ENCODE data around the gene STAMBPL1. TPM values are rescaled to one million over a fixed set of nuclear protein-coding genes. Genes with fewer than 3 reads are reported as not detected.
"Not testable (repeated sequence)": the region's sequence is repeated elsewhere in the genome, so short reads cannot be mapped to it uniquely, and the experiment has no call there.

STAMBPL1 gene
- total and polyA plus RNA-seq, 5 donors from 2014 or later, result 12.2 to 40.5 (median 14.7) TPM

DNA sequence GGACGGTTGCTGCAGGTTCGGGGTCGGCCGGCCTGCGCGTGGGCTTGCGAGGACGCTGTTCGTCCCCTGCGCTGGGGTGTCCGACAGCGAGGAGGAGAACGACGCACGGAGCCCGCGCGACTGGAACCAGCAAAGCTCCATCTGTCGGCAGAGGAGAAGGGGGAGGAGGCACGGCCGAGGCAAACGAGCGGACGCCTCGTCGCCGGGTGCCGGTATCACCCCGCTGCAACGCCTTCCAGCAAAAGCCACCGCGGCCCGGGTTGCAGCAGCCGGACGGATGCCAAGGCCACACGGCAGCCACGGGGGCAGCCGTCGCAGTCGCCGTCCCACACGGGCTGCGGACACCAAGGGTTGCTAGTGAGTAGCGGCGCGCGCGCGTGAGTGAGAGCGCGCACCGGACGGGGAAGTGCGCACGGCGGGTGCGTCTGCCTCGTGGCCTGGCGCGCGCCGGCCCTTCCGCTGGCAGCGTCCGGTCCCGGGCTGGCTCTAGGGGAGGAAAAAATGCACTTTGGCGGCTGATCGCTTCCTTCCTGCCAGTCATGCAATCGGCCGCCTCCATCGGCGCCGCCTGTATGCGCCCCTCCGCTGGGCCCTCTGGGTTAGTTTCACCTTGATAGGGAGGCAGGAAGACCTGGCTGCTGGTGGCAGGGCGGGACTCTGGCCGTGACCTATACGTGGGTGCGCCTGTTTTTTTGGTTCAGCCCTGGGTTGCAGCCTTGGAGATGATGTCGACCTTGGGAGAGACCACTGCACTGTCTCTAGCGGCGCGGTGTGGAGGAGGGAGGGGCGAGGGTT is 434 bp downstream of the STAMBPL1 start:
- Mint-ChIP-seq H3K27ac (peak overlapping the region; percentile 97 to 99 (median 98)), H3K36me3 (no peaks in the 10 kb centered on the region), H3K9me3 (no peaks in the 10 kb centered on the region), H3K4me1 (peaks cover 30 to 68% (median 52%) of the 10 kb centered on the region in 4 donors), H3K4me3 (peak overlapping the region; percentile 97 to 100 (median 99)), H3K27me3 (peaks cover 5% of the 10 kb centered on the region)
- peak overlapping the region; percentile 88 for H3K27ac ChIP-seq (ENCODE audit: insufficient read depth, low read length, poor library complexity, severe bottlenecking)
- no peaks in the 10 kb centered on the region for H3K27me3 ChIP-seq (ENCODE audit: control insufficient read depth, insufficient read depth, low read length)
- no peaks in the 10 kb centered on the region for H3K36me3 ChIP-seq (ENCODE audit: control insufficient read depth, insufficient read depth, low read length)
- no peaks in the 10 kb centered on the region for H3K9me3 ChIP-seq (ENCODE audit: control insufficient read depth in 2 of 2, low read length in 2 of 2)
- H3K4me3 ChIP-seq (ENCODE audit: low read depth, low read length), result peak overlapping the region; percentile 96
- DNase-seq (peak; percentile 55 to 91 (median 80)), ATAC-seq (ENCODE audit: low read depth in 2 of 2) (peak; percentile 67 to 69)
- peaks cover 49% of the 10 kb centered on the region for H3K4me1 ChIP-seq (ENCODE audit: control insufficient read depth, insufficient read depth, low read length, poor library complexity, severe bottlenecking)

DNA sequence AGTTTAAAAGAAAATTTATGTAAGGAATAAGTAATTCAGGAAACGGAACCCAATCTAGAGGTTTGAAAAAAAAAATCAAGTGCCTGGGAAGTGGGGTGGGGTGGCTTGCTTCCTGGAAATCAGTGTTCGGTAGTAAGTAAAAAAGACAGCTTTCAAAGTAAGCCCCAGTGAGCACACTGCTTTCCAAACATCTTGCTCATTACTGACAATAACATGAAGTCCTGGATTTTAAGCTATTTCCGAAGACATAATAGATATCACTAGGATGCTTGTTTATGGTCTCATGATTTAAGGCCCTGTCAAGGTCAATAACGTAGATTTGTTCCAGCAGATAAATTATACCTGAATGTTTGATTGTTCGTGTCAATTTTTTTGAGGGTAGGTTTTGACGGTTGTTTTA is 1.3 kb downstream of the STAMBPL1 start:
- peaks cover 34 to 77% (median 59%) of the 10 kb centered on the region in 4 donors for H3K4me1 Mint-ChIP-seq
- peaks cover 57% of the 10 kb centered on the region for H3K4me1 ChIP-seq (ENCODE audit: control insufficient read depth, insufficient read depth, low read length, poor library complexity, severe bottlenecking)
- H3K27me3 ChIP-seq (ENCODE audit: control insufficient read depth, insufficient read depth, low read length), result no peaks in the 10 kb centered on the region

GRCh38 chr10:88881922-88882645 is 2.0 kb downstream of the STAMBPL1 start:
- ATAC-seq (ENCODE audit: low read depth in 2 of 2) (no peak), DNase-seq (no peak)
- H3K27ac Mint-ChIP-seq, result peak overlapping the region; percentile 17 to 99 (median 98)
- H3K27me3 ChIP-seq (ENCODE audit: control insufficient read depth, insufficient read depth, low read length), result no peaks in the 10 kb centered on the region
- no peaks in the 10 kb centered on the region for H3K36me3 ChIP-seq (ENCODE audit: control insufficient read depth, insufficient read depth, low read length)
- peak overlapping the region; percentile 97 to 100 (median 99) for H3K4me3 Mint-ChIP-seq
- peak overlapping the region; percentile 88 for H3K27ac ChIP-seq (ENCODE audit: insufficient read depth, low read length, poor library complexity, severe bottlenecking)
- H3K36me3 Mint-ChIP-seq, result no peaks in the 10 kb centered on the region
- H3K4me1 ChIP-seq (ENCODE audit: control insufficient read depth, insufficient read depth, low read length, poor library complexity, severe bottlenecking), result peaks cover 65% of the 10 kb centered on the region
- peaks cover 5% of the 10 kb centered on the region for H3K27me3 Mint-ChIP-seq
- H3K4me1 Mint-ChIP-seq, result peaks cover 34 to 82% (median 64%) of the 10 kb centered on the region in 4 donors
- H3K9me3 Mint-ChIP-seq, result no peaks in the 10 kb centered on the region
- peak overlapping the region; percentile 96 for H3K4me3 ChIP-seq (ENCODE audit: low read depth, low read length)
- no peaks in the 10 kb centered on the region for H3K9me3 ChIP-seq (ENCODE audit: control insufficient read depth in 2 of 2, low read length in 2 of 2)

More for the DNA sequence above, 1.3 kb downstream of the STAMBPL1 start:
- ATAC-seq (ENCODE audit: low read depth in 2 of 2) (no peak), DNase-seq (peak in 1 of 3 donors; percentile 77)
- H3K4me3 ChIP-seq (ENCODE audit: low read depth, low read length), result peak overlapping the region; percentile 96
- Mint-ChIP-seq H3K27me3 (peaks cover 5% of the 10 kb centered on the region), H3K9me3 (no peaks in the 10 kb centered on the region), H3K27ac (peak overlapping the region; percentile 97 to 99 (median 98)), H3K4me3 (peak overlapping the region; percentile 97 to 100 (median 99)), H3K36me3 (no peaks in the 10 kb centered on the region)
- no peaks in the 10 kb centered on the region for H3K9me3 ChIP-seq (ENCODE audit: control insufficient read depth in 2 of 2, low read length in 2 of 2)
- peak overlapping the region; percentile 88 for H3K27ac ChIP-seq (ENCODE audit: insufficient read depth, low read length, poor library complexity, severe bottlenecking)
- no peaks in the 10 kb centered on the region for H3K36me3 ChIP-seq (ENCODE audit: control insufficient read depth, insufficient read depth, low read length)

DNA sequence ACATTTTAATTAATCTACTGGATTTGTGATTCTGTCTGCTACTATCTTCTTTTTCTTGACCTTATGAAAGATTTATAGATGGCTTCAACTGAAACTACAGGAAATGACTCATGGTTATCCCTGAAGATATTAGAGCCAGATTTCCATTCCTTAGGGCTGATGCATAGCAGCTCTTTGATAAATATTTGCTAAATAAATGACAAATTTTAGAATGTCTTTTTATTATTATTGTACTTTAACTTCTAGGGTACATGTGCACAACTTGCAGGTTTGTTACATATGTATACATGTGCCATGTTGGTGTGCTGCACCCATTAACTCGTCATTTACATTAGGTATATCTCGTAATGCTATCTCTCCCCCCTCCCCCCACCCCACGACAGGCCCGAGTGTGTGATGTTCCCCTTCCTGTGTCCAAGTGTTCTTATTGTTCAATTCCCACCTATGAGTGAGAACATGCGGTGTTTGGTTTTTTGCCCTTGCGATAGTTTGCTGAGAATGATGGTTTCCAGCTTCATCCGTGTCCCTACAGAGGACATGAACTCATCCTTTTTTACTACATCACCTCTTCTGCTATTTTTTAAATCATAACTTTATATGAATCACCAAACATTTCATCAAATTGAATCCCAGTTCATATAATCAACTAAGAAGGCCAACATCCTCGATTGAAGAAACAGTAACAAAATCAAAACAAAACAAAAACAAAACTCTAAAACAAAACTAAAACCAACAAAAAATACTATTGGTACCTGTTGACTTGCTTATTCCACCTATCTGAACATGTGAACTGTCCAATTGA is 2.8 kb downstream of the STAMBPL1 start:
- ATAC-seq (ENCODE audit: low read depth in 2 of 2); H3K9me3 Mint-ChIP-seq; H3K27me3 ChIP-seq (ENCODE audit: control insufficient read depth, insufficient read depth, low read length); H3K36me3 Mint-ChIP-seq; H3K36me3 ChIP-seq (ENCODE audit: control insufficient read depth, insufficient read depth, low read length); H3K9me3 ChIP-seq (ENCODE audit: control insufficient read depth in 2 of 2, low read length in 2 of 2); H3K27me3 Mint-ChIP-seq: not testable (repeated sequence)
- Histone ChIP-seq H3K27ac (ENCODE audit: insufficient read depth, low read length, poor library complexity, severe bottlenecking) (peak overlapping the region; percentile 88), H3K4me1 (ENCODE audit: control insufficient read depth, insufficient read depth, low read length, poor library complexity, severe bottlenecking) (peaks cover 73% of the 10 kb centered on the region), H3K4me3 (ENCODE audit: low read depth, low read length) (peak overlapping the region; percentile 96)
- peak in 1 of 3 donors; percentile 36 for DNase-seq
- H3K4me3 Mint-ChIP-seq, result peak overlapping the region; percentile 97 to 100 (median 99)
- H3K4me1 Mint-ChIP-seq, result peaks cover 36 to 88% (median 68%) of the 10 kb centered on the region in 4 donors
- H3K27ac Mint-ChIP-seq, result peak overlapping the region; percentile 74 to 99 (median 98)

- no peaks in the 10 kb centered on the region for H3K36me3 Mint-ChIP-seq
- Histone ChIP-seq H3K4me1 (ENCODE audit: control insufficient read depth, insufficient read depth, low read length, poor library complexity, severe bottlenecking) (peaks cover 78% of the 10 kb centered on the region), H3K27me3 (ENCODE audit: control insufficient read depth, insufficient read depth, low read length) (no peaks in the 10 kb centered on the region), H3K9me3 (ENCODE audit: control insufficient read depth in 2 of 2, low read length in 2 of 2) (no peaks in the 10 kb centered on the region), H3K36me3 (ENCODE audit: control insufficient read depth, insufficient read depth, low read length) (no peaks in the 10 kb centered on the region), H3K27ac (ENCODE audit: insufficient read depth, low read length, poor library complexity, severe bottlenecking) (peak overlapping the region; percentile 88), H3K4me3 (ENCODE audit: low read depth, low read length) (peak overlapping the region; percentile 84)
- peaks cover 37 to 88% (median 71%) of the 10 kb centered on the region in 4 donors for H3K4me1 Mint-ChIP-seq
- H3K9me3 Mint-ChIP-seq, result no peaks in the 10 kb centered on the region
- ATAC-seq (ENCODE audit: low read depth in 2 of 2) (no peak), DNase-seq (peak in 1 of 3 donors; percentile 58)
- H3K27ac Mint-ChIP-seq, result peak overlapping the region; percentile 74 to 99 (median 98)
- peak overlapping the region; percentile 97 to 100 (median 99) for H3K4me3 Mint-ChIP-seq
- H3K27me3 Mint-ChIP-seq, result peaks cover 5% of the 10 kb centered on the region
Observed at GRCh38 chr10:88883448-88883809, 3.4 kb downstream of the STAMBPL1 start.

GRCh38 chr10:88886557-88886956 is 6.5 kb downstream of the STAMBPL1 start:
- H3K36me3 Mint-ChIP-seq, result peaks cover 4% of the 10 kb centered on the region
- H3K4me3 Mint-ChIP-seq, result peak overlapping the region in 3 of 4 donors; percentile 47 to 100 (median 51)
- peak overlapping the region in 1 of 3 donors; percentile 98 for H3K27ac Mint-ChIP-seq
- Histone ChIP-seq H3K4me1 (ENCODE audit: control insufficient read depth, insufficient read depth, low read length, poor library complexity, severe bottlenecking) (peaks cover 72% of the 10 kb centered on the region), H3K27me3 (ENCODE audit: control insufficient read depth, insufficient read depth, low read length) (no peaks in the 10 kb centered on the region), H3K36me3 (ENCODE audit: control insufficient read depth, insufficient read depth, low read length) (no peaks in the 10 kb centered on the region), H3K27ac (ENCODE audit: insufficient read depth, low read length, poor library complexity, severe bottlenecking) (no peak overlapping the region), H3K4me3 (ENCODE audit: low read depth, low read length) (peak overlapping the region; percentile 84), H3K9me3 (ENCODE audit: control insufficient read depth in 2 of 2, low read length in 2 of 2) (no peaks in the 10 kb centered on the region)
- DNase-seq, result peak in 1 of 3 donors; percentile 49
- no peaks in the 10 kb centered on the region for H3K27me3 Mint-ChIP-seq
- peak; percentile 61 to 63 for ATAC-seq (ENCODE audit: low read depth in 2 of 2)
- H3K4me1 Mint-ChIP-seq, result peaks cover 52 to 97% (median 86%) of the 10 kb centered on the region in 4 donors
- no peaks in the 10 kb centered on the region for H3K9me3 Mint-ChIP-seq

DNA sequence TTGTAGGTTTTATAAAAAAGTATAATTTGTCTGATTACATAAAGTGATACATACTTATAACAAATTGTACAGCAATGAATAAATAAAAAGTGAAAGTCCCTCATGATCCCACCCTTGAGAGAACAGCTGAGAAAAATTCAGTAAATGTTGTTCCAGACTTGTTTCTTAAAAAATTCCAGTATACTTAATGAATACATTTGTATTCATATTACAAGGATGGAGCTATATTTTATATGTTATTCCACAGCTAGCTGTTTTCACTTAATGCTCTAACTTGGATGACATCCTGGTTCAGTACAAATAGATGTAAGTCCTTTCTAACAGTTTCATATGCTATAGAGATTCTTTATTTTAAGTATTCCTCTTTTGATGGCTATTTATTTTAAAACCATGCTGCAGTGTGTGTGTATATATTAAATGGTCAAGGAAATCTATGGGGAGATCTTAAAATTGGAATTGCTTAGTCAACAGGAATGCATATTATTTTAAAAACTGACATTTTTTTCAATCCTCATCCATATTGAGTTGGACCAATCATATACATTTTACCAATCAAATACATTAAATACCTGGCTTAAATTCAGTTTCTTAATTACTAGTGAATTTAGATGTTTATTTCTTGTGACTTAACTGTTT is 8.9 kb downstream of the STAMBPL1 start:
- no peak for ATAC-seq (ENCODE audit: low read depth in 2 of 2)
- Mint-ChIP-seq H3K4me1 (peaks cover 52 to 97% (median 81%) of the 10 kb centered on the region in 4 donors), H3K4me3 (peak overlapping the region in 1 of 4 donors; percentile 56), H3K27ac (peak overlapping the region in 1 of 3 donors; percentile 53), H3K36me3 (peaks cover 7% of the 10 kb centered on the region), H3K27me3 (no peaks in the 10 kb centered on the region), H3K9me3 (no peaks in the 10 kb centered on the region)
- DNase-seq, result no peak
- Histone ChIP-seq H3K27me3 (ENCODE audit: control insufficient read depth, insufficient read depth, low read length) (no peaks in the 10 kb centered on the region), H3K4me1 (ENCODE audit: control insufficient read depth, insufficient read depth, low read length, poor library complexity, severe bottlenecking) (peaks cover 53% of the 10 kb centered on the region), H3K4me3 (ENCODE audit: low read depth, low read length) (peak overlapping the region; percentile 51), H3K9me3 (ENCODE audit: control insufficient read depth in 2 of 2, low read length in 2 of 2) (no peaks in the 10 kb centered on the region), H3K36me3 (ENCODE audit: control insufficient read depth, insufficient read depth, low read length) (no peaks in the 10 kb centered on the region), H3K27ac (ENCODE audit: insufficient read depth, low read length, poor library complexity, severe bottlenecking) (no peak overlapping the region)
